Anterior cingulate cortex (tissue), 58 donors: ENCODE results near the gene TMA7B.

Source experiments
- DNase-seq, 58 donors: peaks; one replicate each; lab custom pipeline; 2025; lab: John Stamatoyannopoulos, UW

TMA7B gene

GRCh38 chr22:39932166-39932565 lies 28.0 kb upstream of the TMA7B start:
- no peak for DNase-seq

DNA sequence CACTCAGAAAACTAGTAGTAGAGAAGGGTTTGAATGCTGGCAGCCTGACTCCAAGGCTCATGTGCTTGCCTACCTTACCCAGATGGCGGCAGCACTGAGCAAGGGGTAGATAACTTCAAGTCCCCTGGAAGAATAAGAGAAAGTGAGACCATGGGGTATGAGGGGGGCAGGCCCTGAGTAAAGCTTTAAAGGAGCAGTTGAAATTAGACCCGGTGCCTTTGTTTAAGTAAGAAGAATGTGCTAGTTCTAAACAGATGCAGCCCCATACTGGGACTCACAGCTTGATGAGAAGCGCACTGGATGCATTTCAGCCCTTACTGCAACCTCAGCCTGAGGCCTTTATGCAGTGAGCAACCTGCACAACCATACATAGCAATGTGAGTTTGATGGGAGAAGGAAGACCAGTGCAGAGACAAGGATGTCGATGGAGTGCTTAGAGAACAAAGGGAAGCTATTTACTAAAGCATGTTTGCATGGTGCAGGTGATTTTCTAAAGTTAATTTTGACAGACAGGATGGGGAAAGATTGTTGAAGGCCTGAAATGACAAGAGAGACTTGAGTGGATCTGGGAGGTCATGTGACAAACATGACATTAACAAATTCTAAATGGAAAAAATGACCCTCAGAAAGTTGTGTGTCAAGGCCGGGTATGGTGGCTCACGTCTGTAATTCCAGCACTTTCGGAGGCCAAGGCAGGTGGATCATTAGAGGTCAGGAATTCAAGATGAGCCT lies 27.1 kb upstream of the TMA7B start:
- DNase-seq, result no peak

- no peak for DNase-seq
Observed at GRCh38 chr22:39933741-39934140, 26.5 kb upstream of the TMA7B start.

GRCh38 chr22:39935116-39935515 lies 25.1 kb upstream of the TMA7B start:
- DNase-seq, result peak in 6 of 58 donors; percentile 5 to 23 (median 7)

DNA sequence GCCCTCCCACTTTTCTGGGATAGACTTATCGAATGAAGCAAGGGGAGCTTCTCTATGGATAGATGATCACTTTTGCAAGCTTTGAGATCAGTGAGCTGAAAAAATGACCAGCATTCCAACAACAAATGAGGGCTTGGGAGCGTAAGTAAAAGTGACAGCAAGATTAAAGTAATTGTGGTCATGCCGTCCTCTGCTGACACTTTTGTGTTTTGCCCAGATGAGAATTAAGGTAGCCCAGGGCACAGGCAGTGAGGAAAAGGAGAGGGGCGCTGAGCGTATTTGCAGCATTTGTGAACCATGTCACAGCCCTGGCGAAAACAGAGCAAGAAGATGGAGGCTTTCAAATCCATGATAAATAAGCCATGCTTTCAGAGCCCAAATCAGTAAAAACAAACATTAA lies 24.6 kb upstream of the TMA7B start:
- DNase-seq, result no peak

GRCh38 chr22:39936523-39937145 lies 23.6 kb upstream of the TMA7B start:
- no peak for DNase-seq

DNA sequence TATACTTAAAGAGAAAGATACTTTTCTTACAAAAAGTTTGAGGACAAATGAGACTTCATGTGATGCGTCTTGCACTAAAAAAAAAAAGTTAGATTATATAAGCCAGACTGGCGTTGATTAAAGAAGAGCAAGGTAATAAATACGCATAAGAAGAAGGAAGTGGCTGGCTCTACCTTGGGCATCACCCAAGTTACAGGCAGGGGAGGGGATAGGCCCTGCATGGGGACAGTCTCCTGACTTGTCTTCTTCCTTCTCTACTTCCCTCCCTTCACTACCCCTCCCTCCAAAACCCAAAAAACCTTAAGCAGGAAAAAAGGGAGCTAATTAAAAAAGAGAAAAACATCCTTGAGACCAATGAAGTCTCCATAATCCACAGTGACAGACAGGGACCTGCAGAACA lies 22.3 kb upstream of the TMA7B start:
- no peak for DNase-seq

DNA sequence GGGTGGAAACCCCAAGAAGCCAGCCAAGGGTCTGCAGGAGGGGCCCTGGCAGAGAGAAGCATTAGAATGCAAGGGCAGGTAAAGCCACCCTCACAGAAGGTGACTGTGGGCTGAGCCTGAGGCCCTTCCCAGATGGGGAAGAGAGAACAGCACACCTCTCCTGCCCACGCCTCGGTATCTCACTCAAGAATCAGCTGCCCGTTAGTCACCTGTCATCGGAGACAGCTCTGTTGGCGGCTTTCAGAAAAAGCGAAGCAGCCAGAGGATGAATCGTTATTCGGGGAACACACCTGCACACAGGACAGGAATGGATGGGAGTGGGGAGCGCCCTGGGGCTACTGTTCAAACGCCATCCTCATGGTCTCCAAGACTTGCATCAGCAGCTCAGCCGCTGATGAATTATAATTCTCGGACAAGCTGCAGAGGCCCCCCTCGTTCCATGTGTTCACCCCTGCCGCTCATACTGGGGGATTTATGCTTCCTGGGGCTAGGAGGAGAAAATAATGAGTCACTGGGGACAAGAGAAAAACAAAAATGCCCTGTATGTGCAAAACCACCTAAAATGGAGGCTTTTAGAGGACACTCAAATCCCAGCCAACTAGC lies 21.6 kb upstream of the TMA7B start:
- no peak for DNase-seq

GRCh38 chr22:39939830-39940229 lies 20.4 kb upstream of the TMA7B start:
- no peak for DNase-seq

- DNase-seq, result no peak
Observed at GRCh38 chr22:39940757-39941305, 19.4 kb upstream of the TMA7B start.

DNA sequence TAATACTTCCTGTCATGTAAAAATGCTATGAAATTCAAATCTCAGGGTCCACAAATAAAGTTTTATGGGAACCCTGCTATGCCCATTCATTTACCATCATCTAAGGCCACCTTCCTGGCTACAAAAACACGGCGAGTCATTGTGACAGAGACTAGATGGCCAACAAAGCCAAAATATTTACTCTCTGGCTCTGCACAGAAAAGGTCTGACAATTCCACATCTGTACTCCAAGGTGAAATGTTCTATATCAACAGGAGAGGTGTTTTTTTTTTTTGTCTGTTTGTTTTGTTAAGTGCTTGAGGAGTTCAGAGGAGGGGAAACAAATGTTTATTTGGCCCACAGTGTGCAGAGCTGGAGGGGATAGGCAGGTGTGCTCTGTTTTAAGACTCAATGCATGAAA lies 18.6 kb upstream of the TMA7B start:
- DNase-seq, result no peak

DNA sequence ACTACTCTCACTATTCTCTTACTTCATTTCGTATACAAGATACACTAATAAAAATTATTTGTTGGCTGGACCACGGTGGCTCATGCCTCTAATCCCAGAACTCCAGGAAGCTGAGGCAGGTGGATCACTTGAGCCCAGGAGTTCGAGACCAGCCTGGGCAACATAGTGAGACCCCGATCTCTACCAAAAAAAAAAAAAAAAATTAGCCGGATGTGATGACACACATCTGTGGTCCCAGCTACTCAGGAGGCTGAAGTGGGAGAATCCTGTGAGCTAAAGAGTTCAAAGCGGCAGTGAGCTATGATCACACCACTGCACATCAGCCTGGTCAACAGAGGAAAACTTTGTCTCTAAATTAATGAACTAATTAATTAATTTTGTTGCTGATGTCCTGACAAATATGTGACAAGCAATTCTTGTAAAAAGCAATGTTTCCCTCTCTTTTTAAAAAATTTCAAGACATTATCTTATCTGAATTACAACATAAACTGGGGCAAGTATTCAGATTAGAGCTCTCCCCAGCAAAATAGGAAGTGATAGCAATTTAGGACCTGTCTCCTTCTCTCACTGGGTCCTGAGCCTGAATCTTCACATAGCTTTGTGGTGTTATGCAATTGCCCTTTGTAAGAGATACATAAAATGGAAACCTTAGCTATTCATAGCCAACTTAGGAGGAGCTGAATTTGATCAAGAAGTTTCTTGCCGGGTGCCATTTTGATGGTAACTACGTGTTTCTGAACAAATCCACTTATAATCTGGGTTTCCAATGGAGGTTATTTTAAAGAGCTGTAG lies 17.6 kb upstream of the TMA7B start:
- DNase-seq, result no peak

GRCh38 chr22:39943337-39943736 lies 16.9 kb upstream of the TMA7B start:
- no peak for DNase-seq

GRCh38 chr22:39943953-39944872 lies 16.0 kb upstream of the TMA7B start:
- DNase-seq, result no peak

DNA sequence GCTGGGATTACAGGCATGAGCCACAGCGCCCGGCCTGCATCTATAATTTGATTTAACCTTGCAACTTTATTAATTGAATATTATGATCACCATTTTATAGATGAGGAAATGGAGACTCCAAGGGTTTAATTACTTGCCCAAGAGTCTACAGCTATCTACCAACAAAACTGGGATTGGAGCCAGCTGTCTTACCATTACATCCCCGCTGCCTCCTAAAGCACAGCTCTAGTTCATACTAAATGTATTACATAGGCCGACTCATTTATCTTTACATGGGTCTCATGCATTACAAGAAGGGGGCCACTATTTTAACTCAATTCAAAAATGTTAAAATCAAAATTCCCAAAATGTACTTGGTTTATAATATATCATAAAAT lies 14.1 kb upstream of the TMA7B start:
- no peak for DNase-seq

GRCh38 chr22:39946503-39947219 lies 13.5 kb upstream of the TMA7B start:
- DNase-seq, result peak in 13 of 58 donors; percentile 1 to 47 (median 24)

GRCh38 chr22:39947220-39948216 lies 12.7 kb upstream of the TMA7B start:
- DNase-seq, result no peak
